MM.1S (cell line): Measurements from ENCODE around the gene KSR2.

Experiments
- CTCF ChIP-seq: fragments of 300-600 bp; sonication (generic); IDR thresholded peaks from 2 replicates; pipeline ENCODE4 v1.5.1; 2016; ENCODE audit warnings: antibody characterized with exemption, low read length, mixed read lengths
- EZH2 ChIP-seq: fragments of 300-600 bp; sonication (generic); optimal IDR thresholded peaks from 2 replicates; pipeline ENCODE3; 2017; ENCODE audit warnings: low read depth, mild to moderate bottlenecking, antibody characterized with exemption, low read length, mixed read lengths

- TF ChIP-seq EZH2 (no peak), CTCF (no peak)
These were observed 556.2 kb downstream of the KSR2 start for GRCh38 chr12:117412465-117413188.
